OCI-LY7 (cell line): Measurements from ENCODE around the gene HLA-DQB1. TPM values are rescaled to one million over a fixed set of nuclear protein-coding genes. Genes with fewer than 3 reads are reported as not detected.
"Not testable (repeated sequence)": the region's sequence is repeated elsewhere in the genome, so short reads cannot be mapped to it uniquely, and the experiment has no call there.

Experiments used
- BruUV-seq: library from RNA; stranded (reverse); fragments of 400-500 nt; replicated peaks from 2 replicates; lab custom pipeline; 2021; lab: Mats Ljungman, UMichigan
- CTCF ChIA-PET: fragments of 300-600 bp; sonication (Branson Sonifier 250); formaldehyde crosslinking; loops from one replicate; lab custom pipeline; 2022; ENCODE audit warnings: antibody characterized with exemption; ENCODE audit not compliant: unreplicated experiment; lab: Charles Lee
- POLR2A ChIA-PET: fragments of 300-600 bp; sonication (Branson Sonifier 250); formaldehyde crosslinking; loops from one replicate; lab custom pipeline; 2022; ENCODE audit warnings: antibody characterized with exemption; lab: Charles Lee
- DNase-seq: peaks from one replicate; pipeline ENCODE4 v3.0.0-alpha.2; 2015; ENCODE audit warnings: low spot score
- H2AFZ ChIP-seq: fragments of 200-600 bp; sonication (generic), shearing (Covaris generic); 2 replicates; pipeline ENCODE4 v1.6.1; 2014; ENCODE audit warnings: mild to moderate bottlenecking, antibody characterized with exemption, low read length, moderate library complexity
- H3K27ac ChIP-seq: fragments of 200-600 bp; sonication (generic); 2 replicates; pipeline ENCODE4 v1.5.1; 2014; ENCODE audit warnings: mixed run types, low read depth, mild to moderate bottlenecking, moderate library complexity, low read length, inconsistent platforms; ENCODE audit not compliant: poor library complexity, severe bottlenecking
- H3K36me3 ChIP-seq: fragments of 200-600 bp; sonication (generic); 2 replicates; pipeline ENCODE4 v1.6.1; 2014; ENCODE audit warnings: mild to moderate bottlenecking, antibody characterized with exemption, low read length, moderate library complexity, mixed read lengths; ENCODE audit not compliant: insufficient read depth
- H3K4me1 ChIP-seq: fragments of 200-600 bp; sonication (generic); 2 replicates; pipeline ENCODE4 v1.5.1; 2014; ENCODE audit warnings: mild to moderate bottlenecking, low read length; ENCODE audit not compliant: insufficient read depth, poor library complexity, severe bottlenecking
- H3K4me2 ChIP-seq: fragments of 200-600 bp; sonication (generic); 2 replicates; pipeline ENCODE4 v1.6.1; 2014; ENCODE audit warnings: mild to moderate bottlenecking, low read length
- H3K4me3 ChIP-seq: fragments of 200-600 bp; sonication (generic); 2 replicates; pipeline ENCODE4 v1.5.1; 2014; ENCODE audit warnings: mild to moderate bottlenecking, low read depth, low read length; ENCODE audit not compliant: poor library complexity, severe bottlenecking
- H3K79me2 ChIP-seq: fragments of 200-600 bp; sonication (generic); 2 replicates; pipeline ENCODE4 v1.6.1; 2016; ENCODE audit warnings: low read depth, mild to moderate bottlenecking, low read length, moderate library complexity, mixed read lengths; ENCODE audit not compliant: insufficient read depth
- H3K9me2 ChIP-seq: fragments of 200-600 bp; sonication (generic); 2 replicates; pipeline ENCODE4 v1.6.1; 2016; ENCODE audit warnings: mild to moderate bottlenecking, low read length, mixed read lengths; ENCODE audit not compliant: insufficient read depth
- H3K9me3 ChIP-seq: fragments of 200-600 bp; sonication (generic); 2 replicates; pipeline ENCODE4 v1.6.1; 2014; ENCODE audit warnings: mild to moderate bottlenecking, mixed run types, low read length, mixed read lengths
- H4K20me1 ChIP-seq: fragments of 200-600 bp; sonication (generic); 2 replicates; pipeline ENCODE4 v1.6.1; 2014; ENCODE audit warnings: mild to moderate bottlenecking, antibody characterized with exemption, low read length, moderate library complexity, mixed read lengths; ENCODE audit not compliant: insufficient read depth
- CTCF ChIP-seq: fragments of 200-600 bp; sonication (generic); conservative IDR thresholded peaks from 2 replicates; pipeline ENCODE4 v1.5.1; 2014; ENCODE audit warnings: mild to moderate bottlenecking, antibody characterized with exemption, low read length, moderate library complexity, mixed read lengths
- EZH2phosphoT487 ChIP-seq: fragments of 200-600 bp; sonication (generic); IDR thresholded peaks from 2 replicates; pipeline ENCODE4 v1.6.1; 2018; ENCODE audit warnings: low read depth, borderline replicate concordance, mild to moderate bottlenecking, mixed run types, antibody characterized with exemption, low read length, moderate library complexity, mixed read lengths
- intact Hi-C: fragments of 100-400 bp; cut with micrococcal nuclease; formaldehyde crosslinking; loops from one replicate; pipeline ENCODE4 v1.10.0; 2022; ENCODE audit not compliant: unreplicated experiment
- total RNA-seq, 2 experiments: library from RNA; depleted of rRNA in 1 of 2; stranded (reverse); fragments of >200 nt in 1 of 2; shearing (Covaris generic) in 1 of 2; gene quantifications; 2 replicates each; pipeline ENCODE4 v1.2.3, GENCODE V29; 2014 to 2022

The HLA-DQB1 gene
- total RNA-seq, 2 experiments from 2014 or later, result 10.5 to 20.9 TPM

GRCh38 chr6:32709625-32710024 lies 43.2 kb upstream of the HLA-DQB1 start:
- no peaks in the 10 kb centered on the region for H4K20me1 ChIP-seq
- POLR2A ChIA-PET, result no interaction called here
- H3K9me3 ChIP-seq, result no peaks in the 10 kb centered on the region
- intact Hi-C loops, result no loop called here
- H3K36me3 ChIP-seq, result no peaks in the 10 kb centered on the region
- no TSS peak for BruUV-seq
- H3K79me2 ChIP-seq, result no peaks in the 10 kb centered on the region
- no peak overlapping the region for H2AFZ ChIP-seq
- no peak for DNase-seq
- H3K4me1 ChIP-seq, result no peaks in the 10 kb centered on the region
- H3K27ac ChIP-seq, result no peak overlapping the region
- TF ChIP-seq CTCF (no peak), EZH2phosphoT487 (no peak)
- no peaks in the 10 kb centered on the region for H3K9me2 ChIP-seq
- no peak overlapping the region for H3K4me3 ChIP-seq
- CTCF ChIA-PET, result no interaction called here
- no peak overlapping the region for H3K4me2 ChIP-seq

GRCh38 chr6:32705164-32705563 lies 38.7 kb upstream of the HLA-DQB1 start:
- DNase-seq, H3K79me2 ChIP-seq, intact Hi-C loops, BruUV-seq, H3K4me2 ChIP-seq, H3K36me3 ChIP-seq, H3K27ac ChIP-seq, H3K9me3 ChIP-seq, CTCF ChIA-PET, H3K4me3 ChIP-seq, H3K4me1 ChIP-seq, POLR2A ChIA-PET, H2AFZ ChIP-seq, H3K9me2 ChIP-seq, H4K20me1 ChIP-seq: not testable (repeated sequence)

DNA sequence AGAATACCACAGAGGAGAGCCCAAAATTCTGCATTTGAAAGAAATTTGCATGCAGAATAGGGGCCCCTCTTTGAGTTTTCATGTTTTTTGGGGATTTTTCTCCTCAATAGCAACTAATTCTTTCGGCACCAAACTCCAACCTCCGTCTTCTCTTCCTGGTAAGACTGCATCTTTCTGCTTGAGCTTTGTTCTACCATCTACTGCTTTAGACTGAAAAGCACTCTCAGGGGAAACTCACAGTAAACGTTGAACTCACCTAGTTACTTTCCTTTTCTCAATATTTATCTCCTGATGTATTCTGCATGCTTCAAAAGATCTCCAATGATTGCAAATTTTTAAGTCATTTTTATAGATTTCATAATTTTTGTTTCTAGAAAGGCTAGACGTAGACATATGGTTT lies 36.9 kb upstream of the HLA-DQB1 start:
- CTCF ChIA-PET, result interaction anchor here (2.0 kb wide), 1 partner anchor 84 kb away, joined by 4 read pairs; no protein-coding TSS in a partner anchor
- H3K4me3 ChIP-seq, result no peak overlapping the region
- no peaks in the 10 kb centered on the region for H3K79me2 ChIP-seq
- H3K4me2 ChIP-seq, result 0 out of 2 replicates have a peak overlapping the region, but pooled peaks have one; percentile 2
- H3K36me3 ChIP-seq, result no peaks in the 10 kb centered on the region
- H3K27ac ChIP-seq, result no peak overlapping the region
- no peaks in the 10 kb centered on the region for H4K20me1 ChIP-seq
- H3K4me1 ChIP-seq, result peaks cover 6% of the 10 kb centered on the region
- no peaks in the 10 kb centered on the region for H3K9me3 ChIP-seq
- no peaks in the 10 kb centered on the region for H3K9me2 ChIP-seq
- TF ChIP-seq EZH2phosphoT487, result no peak
- no peak for TF ChIP-seq CTCF
- POLR2A ChIA-PET, result interaction anchor here (0.6 to 1.3 kb wide), 7 partner anchors 12 to 600 kb away, joined by 3 to 5 read pairs (median 3); partner anchors contain the start of gene HLA-DRA
- H2AFZ ChIP-seq, result peak overlapping the region; percentile 16
- intact Hi-C loops, result no loop called here
- no TSS peak for BruUV-seq
- no peak for DNase-seq
